ENCODE data around the gene ANG.

DNA sequence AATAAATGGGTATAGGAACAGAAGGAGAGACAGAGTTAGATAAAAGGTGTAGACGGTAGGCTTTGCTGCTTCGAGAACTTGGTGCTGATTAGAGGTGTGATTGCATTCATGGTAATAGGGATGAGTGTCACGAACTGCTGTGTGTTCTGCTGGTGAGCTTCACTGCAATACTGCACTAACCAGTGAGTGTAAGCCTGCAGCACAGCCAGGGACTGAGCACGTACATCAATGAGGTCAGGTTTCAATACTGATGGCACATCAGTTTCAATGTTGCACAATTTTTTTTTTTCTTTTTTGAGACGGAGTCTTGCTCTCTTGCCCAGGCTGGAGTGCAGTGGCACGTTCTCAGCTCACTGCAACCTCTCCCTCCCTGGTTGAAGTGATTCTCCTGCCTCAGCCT, 32.2 kb downstream of the ANG start:
- TF ChIP-seq, protein P1, sequence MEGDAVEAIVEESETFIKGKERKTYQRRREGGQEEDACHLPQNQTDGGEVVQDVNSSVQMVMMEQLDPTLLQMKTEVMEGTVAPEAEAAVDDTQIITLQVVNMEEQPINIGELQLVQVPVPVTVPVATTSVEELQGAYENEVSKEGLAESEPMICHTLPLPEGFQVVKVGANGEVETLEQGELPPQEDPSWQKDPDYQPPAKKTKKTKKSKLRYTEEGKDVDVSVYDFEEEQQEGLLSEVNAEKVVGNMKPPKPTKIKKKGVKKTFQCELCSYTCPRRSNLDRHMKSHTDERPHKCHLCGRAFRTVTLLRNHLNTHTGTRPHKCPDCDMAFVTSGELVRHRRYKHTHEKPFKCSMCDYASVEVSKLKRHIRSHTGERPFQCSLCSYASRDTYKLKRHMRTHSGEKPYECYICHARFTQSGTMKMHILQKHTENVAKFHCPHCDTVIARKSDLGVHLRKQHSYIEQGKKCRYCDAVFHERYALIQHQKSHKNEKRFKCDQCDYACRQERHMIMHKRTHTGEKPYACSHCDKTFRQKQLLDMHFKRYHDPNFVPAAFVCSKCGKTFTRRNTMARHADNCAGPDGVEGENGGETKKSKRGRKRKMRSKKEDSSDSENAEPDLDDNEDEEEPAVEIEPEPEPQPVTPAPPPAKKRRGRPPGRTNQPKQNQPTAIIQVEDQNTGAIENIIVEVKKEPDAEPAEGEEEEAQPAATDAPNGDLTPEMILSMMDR (IDR thresholded peaks at IDR 0.05) = no peak
- no peak for TF ChIP-seq POLR2A (IDR thresholded peaks at IDR 0.05)
